Measurements from ENCODE around the gene UBL3.

The UBL3 gene

GRCh38 chr13:29753618-29754472 is 96.6 kb downstream of the UBL3 start:
- DNase-seq, result no peak

DNA sequence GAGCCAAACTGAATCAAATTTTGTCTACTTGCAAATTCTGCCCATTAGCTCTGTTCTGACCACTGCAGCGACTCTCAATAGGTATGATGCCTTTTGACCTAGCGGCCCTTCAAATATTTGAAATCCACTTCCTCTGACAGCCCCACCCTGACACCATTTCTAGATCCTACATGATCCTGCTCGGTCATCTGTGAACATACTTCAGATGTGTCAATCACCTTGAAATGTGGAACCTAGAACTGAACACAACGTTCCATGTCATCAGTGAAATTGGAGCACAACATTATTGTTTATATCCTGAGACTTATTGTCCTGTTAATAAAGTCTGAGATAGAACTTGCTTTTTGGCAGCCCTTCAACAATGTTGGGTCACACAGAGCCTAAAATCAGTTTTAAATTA is 98.2 kb downstream of the UBL3 start:
- DNase-seq, result no peak

DNA sequence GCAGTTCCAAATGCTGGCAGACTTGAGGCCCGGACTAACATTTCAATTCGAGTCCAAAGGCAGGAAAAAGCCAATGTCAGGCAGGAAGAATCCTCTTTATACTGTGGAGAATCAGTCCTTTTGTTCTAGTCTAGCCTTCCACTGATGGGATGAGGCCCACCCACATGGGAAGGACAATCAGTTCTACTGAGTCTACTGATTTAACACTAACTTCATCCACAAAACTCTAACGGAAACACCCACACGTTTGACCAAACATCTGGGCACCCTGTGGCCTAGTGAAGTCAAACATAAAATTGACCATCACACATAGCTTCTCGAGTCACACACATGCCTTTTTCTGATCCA is 100.3 kb downstream of the UBL3 start:
- no peak for DNase-seq

DNA sequence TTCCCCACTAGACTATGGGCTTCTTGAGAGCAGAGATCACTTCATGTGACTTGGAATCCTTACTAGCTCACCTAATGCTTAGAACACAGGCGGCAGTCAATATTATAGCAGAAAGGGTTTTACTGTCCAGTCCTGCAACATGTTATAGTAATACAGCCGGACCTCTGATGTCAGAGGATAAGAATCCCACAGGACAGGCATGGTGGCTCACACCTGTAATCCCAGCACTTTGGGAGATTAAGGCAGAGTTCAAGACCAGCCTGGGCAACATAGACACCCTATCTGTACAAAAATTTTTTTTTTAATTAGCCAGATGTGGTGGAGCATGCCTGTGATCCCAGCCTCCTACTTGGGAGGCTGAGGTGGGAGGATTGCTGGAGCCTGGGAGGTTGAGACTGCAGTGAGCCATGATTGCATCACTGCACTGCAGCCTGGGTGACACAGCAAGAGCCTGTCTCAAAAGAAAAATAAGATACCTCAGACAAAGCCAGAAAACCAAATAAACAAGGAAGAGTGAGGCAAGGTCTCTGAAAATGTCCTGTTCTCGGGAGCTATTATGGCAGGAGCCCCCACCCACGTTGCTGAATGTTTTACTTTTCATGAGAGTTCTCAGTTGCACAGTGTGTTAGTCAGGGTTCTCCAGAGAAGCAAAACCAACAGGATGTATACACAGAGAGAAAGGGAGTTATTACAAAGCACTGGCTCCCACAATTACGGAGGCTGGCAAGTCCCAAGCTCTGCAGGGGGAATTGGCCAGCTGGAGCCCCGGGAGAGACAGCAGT is 100.8 kb downstream of the UBL3 start:
- DNase-seq, result no peak

DNA sequence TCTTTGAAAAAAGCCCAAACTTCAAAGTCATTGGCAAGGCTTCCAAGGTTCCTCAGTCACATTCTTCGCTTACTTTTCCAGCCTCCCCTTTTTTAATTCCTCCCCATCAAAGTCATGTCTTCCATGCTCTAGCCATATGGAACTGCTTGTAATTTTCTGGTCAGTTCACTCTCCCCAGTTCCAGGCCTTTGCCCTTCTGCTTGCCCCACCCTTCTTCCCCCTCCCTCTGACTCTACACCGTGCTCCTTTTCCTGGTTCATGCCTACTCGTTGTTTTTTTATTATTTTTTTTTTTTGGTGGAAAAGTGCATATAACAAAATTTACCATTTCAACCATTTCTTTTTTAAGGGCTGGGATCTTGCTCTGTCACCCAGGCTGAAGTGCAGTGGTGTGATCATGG is 102.3 kb downstream of the UBL3 start:
- DNase-seq, result no peak

DNA sequence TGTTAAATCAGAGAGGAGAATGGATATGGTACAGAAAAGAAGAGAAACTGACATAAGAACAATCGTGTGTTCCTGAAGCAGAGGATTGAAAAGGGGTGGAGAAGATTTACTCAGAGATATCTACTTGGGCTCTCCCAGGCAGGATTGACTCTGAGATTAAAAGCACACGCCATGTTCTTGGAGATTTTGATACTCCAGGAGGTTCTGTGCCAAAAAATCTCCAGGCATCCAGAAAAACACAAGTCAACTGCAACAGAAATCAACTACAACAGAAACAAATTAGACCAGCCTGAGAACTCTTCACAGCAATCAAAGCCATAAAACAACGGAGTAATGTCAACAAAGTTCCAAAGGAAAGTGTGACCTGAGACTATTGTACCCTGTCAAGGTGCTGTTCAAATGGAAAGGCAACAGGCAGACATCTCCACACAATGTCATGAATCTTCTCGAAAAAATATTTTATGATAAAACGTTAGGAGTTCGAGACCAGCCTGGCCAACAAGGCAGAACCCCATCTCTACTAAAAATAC is 104.2 kb downstream of the UBL3 start:
- no peak for DNase-seq

DNA sequence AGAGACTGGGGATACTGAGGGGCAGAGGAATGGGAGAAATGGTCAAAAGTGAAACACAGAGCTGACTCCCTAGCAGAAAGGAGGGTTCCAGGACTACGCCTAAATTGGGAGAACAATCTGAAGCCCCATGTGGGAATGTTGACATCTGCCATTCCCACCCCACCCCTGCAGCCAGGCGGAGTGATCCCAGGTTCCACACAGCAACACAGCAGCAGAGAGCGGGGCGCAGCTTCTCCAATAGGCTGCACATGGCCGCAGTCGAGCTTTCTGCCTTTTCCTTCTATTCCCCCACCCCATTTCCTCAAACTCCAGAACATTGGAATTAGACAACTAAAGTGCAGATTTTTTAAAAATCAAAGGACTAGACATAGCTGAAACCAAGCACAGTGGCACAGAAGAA is 104.7 kb downstream of the UBL3 start:
- DNase-seq, result no peak

DNA sequence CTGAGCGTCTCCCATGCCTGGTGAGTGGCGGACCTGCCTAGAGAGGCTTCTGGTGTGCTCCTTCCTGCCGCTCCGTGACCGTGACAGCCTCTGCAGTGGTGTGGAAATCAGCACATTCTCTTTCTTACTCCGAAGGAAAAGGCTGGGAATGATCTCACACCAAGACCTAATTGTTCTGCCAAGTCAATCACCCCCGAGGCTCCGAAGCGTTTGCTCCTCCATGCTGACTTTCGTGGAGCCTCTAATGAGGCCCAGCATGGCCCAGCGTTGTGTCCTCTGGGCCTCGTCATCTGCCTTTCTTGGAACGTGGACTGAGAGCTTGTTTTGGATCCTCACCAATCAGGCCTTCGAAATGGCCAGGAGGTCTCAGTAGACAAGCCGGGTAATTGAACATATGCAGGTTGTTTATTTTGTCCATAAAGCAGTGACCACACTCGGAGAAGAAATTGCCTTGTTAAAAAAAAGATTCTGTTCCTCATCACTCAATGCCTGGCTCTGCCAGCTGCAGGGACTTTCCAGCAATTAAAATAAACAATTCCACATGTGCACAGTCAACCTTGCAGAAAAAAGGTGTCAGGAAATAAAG is 107.1 kb downstream of the UBL3 start:
- no peak for DNase-seq

DNA sequence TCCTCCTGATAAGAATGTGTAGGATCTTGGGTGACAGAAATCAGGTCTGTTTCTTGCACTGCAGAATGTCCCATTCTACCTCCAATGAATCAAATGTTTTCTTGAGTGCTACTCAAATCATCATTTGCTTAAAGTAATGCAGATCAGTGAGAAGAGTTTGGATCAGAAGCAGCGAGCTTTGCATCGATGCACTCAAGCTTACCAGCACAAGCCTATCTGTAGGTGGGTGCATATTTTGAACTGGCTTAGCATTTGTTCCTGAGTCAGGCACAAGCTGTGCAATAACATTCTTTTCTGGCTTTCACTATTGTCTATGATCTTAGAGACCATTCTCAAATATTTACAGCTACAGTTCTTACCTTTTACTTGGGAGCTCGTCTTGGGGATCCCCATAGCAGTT is 109.5 kb downstream of the UBL3 start:
- DNase-seq, result no peak

- DNase-seq, result no peak
These were observed 113.4 kb downstream of the UBL3 start for GRCh38 chr13:29737061-29737460.

DNA sequence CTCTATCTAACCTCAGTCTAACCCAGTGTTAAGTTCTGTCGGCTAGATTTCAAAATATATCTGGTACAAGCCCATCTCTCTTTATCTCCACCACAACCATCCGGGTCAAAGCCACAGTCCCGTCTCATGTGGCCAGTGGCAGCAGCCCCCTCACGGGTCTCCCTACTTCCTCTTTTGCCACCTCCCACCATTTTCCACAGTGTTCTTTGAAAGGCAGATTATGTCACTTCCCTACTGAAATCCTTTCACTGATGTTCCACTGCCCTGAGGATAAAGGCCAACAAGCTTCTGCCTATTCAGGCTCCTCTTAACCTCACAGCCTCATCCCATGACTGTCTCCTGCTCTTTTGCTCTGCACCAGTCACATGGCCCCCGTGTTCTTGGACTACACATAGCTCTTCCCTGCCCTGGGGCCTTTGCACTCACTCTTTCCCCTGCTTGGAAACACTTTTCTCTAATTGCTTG is 117.2 kb downstream of the UBL3 start:
- DNase-seq, result no peak

GRCh38 chr13:29730253-29730652 is 120.2 kb downstream of the UBL3 start:
- DNase-seq, result no peak

- DNase-seq, result no peak
These were observed 128.0 kb downstream of the UBL3 start for GRCh38 chr13:29722415-29722814.

DNA sequence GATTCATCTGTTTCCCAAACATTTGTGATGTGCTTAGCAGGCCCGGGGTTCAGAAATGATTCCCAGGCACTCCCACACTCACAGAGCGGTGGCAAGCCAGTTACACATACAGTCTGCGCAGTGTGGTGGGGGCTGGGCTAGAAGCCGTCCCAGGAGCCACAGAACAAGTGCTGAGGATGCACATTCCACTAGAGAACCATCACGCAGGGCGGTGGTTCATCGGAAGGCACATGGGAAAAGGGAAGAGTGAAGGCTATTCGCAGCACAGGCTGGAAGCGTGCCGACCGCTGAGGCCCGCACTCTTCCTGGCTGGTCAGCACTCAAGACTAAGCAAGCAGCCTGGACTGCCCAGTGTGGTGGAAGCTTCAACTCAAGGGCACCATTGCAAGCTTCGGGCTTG is 128.7 kb downstream of the UBL3 start:
- DNase-seq, result no peak

GRCh38 chr13:29718694-29719093 is 131.7 kb downstream of the UBL3 start:
- DNase-seq, result no peak

- no peak for DNase-seq
These were observed 133.9 kb downstream of the UBL3 start for GRCh38 chr13:29716493-29716892.
